MM.1S (cell line): ENCODE data around the gene ITPRIPL1.

Experiments used
- DNase-seq: peaks from one replicate; pipeline ENCODE4 v3.0.0-alpha.2; 2015
- H2AFZ ChIP-seq: fragments of 300-600 bp; sonication (generic); 2 replicates; pipeline ENCODE4 v1.6.0; 2016; ENCODE audit warnings: antibody characterized with exemption, low read length
- H3F3A ChIP-seq: fragments of 300-600 bp; sonication (generic); 2 replicates; pipeline ENCODE4 v1.6.1; 2016; ENCODE audit warnings: mild to moderate bottlenecking, antibody characterized with exemption, low read length, moderate library complexity, mixed read lengths; ENCODE audit not compliant: insufficient read depth
- H3K27ac ChIP-seq: fragments of 300-600 bp; sonication (generic); 2 replicates; pipeline ENCODE4 v1.5.1; 2016; ENCODE audit warnings: mild to moderate bottlenecking, low read length
- H3K27me3 ChIP-seq: fragments of 300-600 bp; sonication (generic); replicated peaks from 2 replicates; pipeline ENCODE4 v1.6.0; 2016; ENCODE audit warnings: low read length; ENCODE audit not compliant: insufficient read depth
- H3K36me3 ChIP-seq: fragments of 300-600 bp; sonication (generic); replicated peaks from 2 replicates; pipeline ENCODE4 v1.6.1; 2016; ENCODE audit warnings: mild to moderate bottlenecking, low read length, mixed read lengths; ENCODE audit not compliant: insufficient read depth
- H3K4me1 ChIP-seq: fragments of 300-600 bp; sonication (generic); 2 replicates; pipeline ENCODE4 v1.6.1; 2016; ENCODE audit warnings: low read length, mixed read lengths
- H3K4me2 ChIP-seq: fragments of 300-600 bp; sonication (generic); 2 replicates; pipeline ENCODE4 v1.6.0; 2016; ENCODE audit warnings: low read depth, low read length
- H3K4me3 ChIP-seq: fragments of 300-600 bp; sonication (generic); 2 replicates; pipeline ENCODE4 v1.5.1; 2016; ENCODE audit warnings: low read length, mixed read lengths
- H3K79me2 ChIP-seq: fragments of 300-600 bp; sonication (generic); 2 replicates; pipeline ENCODE4 v1.6.1; 2016; ENCODE audit warnings: mixed run types, low read length, mixed read lengths
- H3K9ac ChIP-seq: fragments of 300-600 bp; sonication (generic); 2 replicates; pipeline ENCODE4 v1.6.1; 2016; ENCODE audit warnings: low read length, mixed read lengths
- H3K9me2 ChIP-seq: fragments of 300-600 bp; sonication (generic); replicated peaks from 2 replicates; pipeline ENCODE4 v1.6.1; 2016; ENCODE audit warnings: mild to moderate bottlenecking, low read length, mixed read lengths; ENCODE audit not compliant: insufficient read depth
- H3K9me3 ChIP-seq: fragments of 300-600 bp; sonication (generic); replicated peaks from 2 replicates; pipeline ENCODE4 v1.6.1; 2016; ENCODE audit warnings: mild to moderate bottlenecking, low read length, mixed read lengths; ENCODE audit not compliant: insufficient read depth
- H4K20me1 ChIP-seq: fragments of 300-600 bp; sonication (generic); 2 replicates; pipeline ENCODE4 v1.6.1; 2016; ENCODE audit warnings: mild to moderate bottlenecking, low read length, moderate library complexity, mixed read lengths; ENCODE audit not compliant: insufficient read depth
- CTCF ChIP-seq: fragments of 300-600 bp; sonication (generic); IDR thresholded peaks from 2 replicates; pipeline ENCODE4 v1.5.1; 2016; ENCODE audit warnings: antibody characterized with exemption, low read length, mixed read lengths
- EZH2 ChIP-seq: fragments of 300-600 bp; sonication (generic); optimal IDR thresholded peaks from 2 replicates; pipeline ENCODE3; 2017; ENCODE audit warnings: low read depth, mild to moderate bottlenecking, antibody characterized with exemption, low read length, mixed read lengths
- EZH2phosphoT487 ChIP-seq: fragments of 300-600 bp; sonication (generic); IDR thresholded peaks from 2 replicates; pipeline ENCODE4 v1.6.1; 2018; ENCODE audit warnings: antibody characterized with exemption, low read length

ITPRIPL1 gene

GRCh38 chr2:96315400-96316071 is 9.6 kb upstream of the ITPRIPL1 start:
- H3K27me3 ChIP-seq: no peaks in the 10 kb centered on the region
- no peak overlapping the region for H3K4me2 ChIP-seq
- no peaks in the 10 kb centered on the region for H3K9me2 ChIP-seq
- H3K9me3 ChIP-seq: no peaks in the 10 kb centered on the region
- H4K20me1 ChIP-seq: no peaks in the 10 kb centered on the region
- no peak for DNase-seq
- H3K4me1 ChIP-seq: 0 out of 2 replicates have a peak, but pooled peaks cover 4% of the 10 kb centered on the region
- no peak overlapping the region for H3K27ac ChIP-seq
- no peak overlapping the region for H2AFZ ChIP-seq
- H3K9ac ChIP-seq: no peak overlapping the region
- TF ChIP-seq CTCF (no peak), EZH2 (no peak), EZH2phosphoT487 (no peak)
- H3K4me3 ChIP-seq: no peak overlapping the region
- H3F3A ChIP-seq: no peaks in the 10 kb centered on the region
- H3K79me2 ChIP-seq: no peaks in the 10 kb centered on the region
- H3K36me3 ChIP-seq: no peaks in the 10 kb centered on the region

GRCh38 chr2:96316999-96317398 is 8.1 kb upstream of the ITPRIPL1 start:
- TF ChIP-seq EZH2phosphoT487 (no peak), CTCF (no peak), EZH2 (no peak)
- H4K20me1 ChIP-seq: no peaks in the 10 kb centered on the region
- no peaks in the 10 kb centered on the region for H3K79me2 ChIP-seq
- H3F3A ChIP-seq: peaks cover 14% of the 10 kb centered on the region
- no peaks in the 10 kb centered on the region for H3K9me3 ChIP-seq
- no peak overlapping the region for H2AFZ ChIP-seq
- no peak overlapping the region for H3K4me3 ChIP-seq
- no peaks in the 10 kb centered on the region for H3K36me3 ChIP-seq
- no peak overlapping the region for H3K9ac ChIP-seq
- no peak overlapping the region for H3K4me2 ChIP-seq
- H3K4me1 ChIP-seq: 0 out of 2 replicates have a peak, but pooled peaks cover 6% of the 10 kb centered on the region
- no peak overlapping the region for H3K27ac ChIP-seq
- H3K27me3 ChIP-seq: no peaks in the 10 kb centered on the region
- no peaks in the 10 kb centered on the region for H3K9me2 ChIP-seq
- no peak for DNase-seq

- Histone ChIP-seq H2AFZ (no peak overlapping the region), H3K9me2 (no peaks in the 10 kb centered on the region), H3K4me1 (peaks cover 6% of the 10 kb centered on the region; the same call in 1 of the 2 replicates), H3K27ac (no peak overlapping the region), H3K9me3 (no peaks in the 10 kb centered on the region), H4K20me1 (no peaks in the 10 kb centered on the region), H3K36me3 (no peaks in the 10 kb centered on the region), H3K79me2 (no peaks in the 10 kb centered on the region), H3K9ac (no peak overlapping the region), H3K27me3 (no peaks in the 10 kb centered on the region), H3F3A (peaks cover 17% of the 10 kb centered on the region), H3K4me2 (no peak overlapping the region), H3K4me3 (no peak overlapping the region)
- DNase-seq: no peak
- TF ChIP-seq CTCF (no peak), EZH2phosphoT487 (no peak), EZH2 (no peak)
These were observed 7.5 kb upstream of the ITPRIPL1 start for GRCh38 chr2:96317584-96317997.
